Bronchial epithelial cell (primary cell): ENCODE data around the gene SP2. TPM values are rescaled to one million over a fixed set of nuclear protein-coding genes. Genes with fewer than 3 reads are reported as not detected.

Experiments used
- DNase-seq: peaks from one replicate; pipeline ENCODE4 v3.0.0-alpha.2; 2010; ENCODE audit warnings: low read depth
- FAIRE-seq: peaks from 2 replicates; lab custom pipeline; 2011; peaks lifted over from hg19 to GRCh38; lab: Jason Lieb, UNC
- H3K27me3 ChIP-seq: 2 replicates; pipeline ENCODE4 v1.5.1; 2011; ENCODE audit warnings: low read length; ENCODE audit not compliant: control insufficient read depth, insufficient read depth
- H3K36me3 ChIP-seq: 2 replicates; pipeline ENCODE4 v1.5.1; 2011; ENCODE audit warnings: low read length; ENCODE audit not compliant: control insufficient read depth, insufficient read depth
- H3K4me3 ChIP-seq: 2 replicates; pipeline ENCODE4 v1.5.1; 2011; ENCODE audit warnings: mild to moderate bottlenecking, low read depth, low read length, control low read depth
- total RNA-seq: library from RNA; depleted of rRNA; stranded (reverse); fragments of >200 nt; gene quantifications from 2 replicates; pipeline ENCODE4 v1.2.1, GENCODE V29; 2014
- TF ChIP-seq, protein P1 (sequence below): IDR thresholded peaks from 2 replicates; pipeline ENCODE4 v1.5.1; 2011; ENCODE audit warnings: mild to moderate bottlenecking, moderate library complexity, low read length, control low read depth, inconsistent platforms; ENCODE audit not compliant: insufficient read depth, severe bottlenecking

SP2 gene
- total RNA-seq, 1 donor from 2014 or later = 1.1 TPM

DNA sequence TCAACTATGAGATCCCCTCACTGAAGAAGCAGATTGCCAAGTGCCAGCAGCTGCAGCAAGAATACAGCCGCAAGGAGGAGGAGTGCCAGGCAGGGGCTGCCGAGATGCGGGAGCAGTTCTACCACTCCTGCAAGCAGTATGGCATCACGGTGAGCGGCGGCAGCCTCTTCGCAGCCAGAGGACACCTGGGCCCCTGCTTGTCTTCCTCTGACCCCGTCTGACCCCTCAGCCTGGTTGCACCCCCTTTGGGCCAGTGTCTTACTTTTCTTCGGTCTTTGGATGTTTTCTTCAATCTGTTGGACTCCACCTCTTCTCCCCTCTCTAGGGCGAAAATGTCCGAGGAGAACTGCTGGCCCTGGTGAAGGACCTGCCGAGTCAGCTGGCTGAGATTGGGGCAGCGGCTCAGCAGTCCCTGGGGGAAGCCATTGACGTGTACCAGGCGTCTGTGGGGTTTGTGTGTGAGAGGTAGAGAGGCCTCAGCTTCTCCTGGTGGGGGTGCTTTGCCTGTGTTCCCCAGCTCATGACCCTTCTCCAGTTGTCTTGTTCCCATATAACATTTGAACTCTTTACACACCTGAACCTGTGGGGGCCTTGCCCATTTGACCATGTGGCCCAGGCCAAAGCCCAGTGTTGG lies 79.3 kb downstream of the SP2 start:
- no peak for FAIRE-seq
- H3K4me3 ChIP-seq = no peak overlapping the region
- H3K27me3 ChIP-seq = no peaks in the 10 kb centered on the region
- peaks cover 23% of the 10 kb centered on the region for H3K36me3 ChIP-seq
- TF ChIP-seq, protein P1, sequence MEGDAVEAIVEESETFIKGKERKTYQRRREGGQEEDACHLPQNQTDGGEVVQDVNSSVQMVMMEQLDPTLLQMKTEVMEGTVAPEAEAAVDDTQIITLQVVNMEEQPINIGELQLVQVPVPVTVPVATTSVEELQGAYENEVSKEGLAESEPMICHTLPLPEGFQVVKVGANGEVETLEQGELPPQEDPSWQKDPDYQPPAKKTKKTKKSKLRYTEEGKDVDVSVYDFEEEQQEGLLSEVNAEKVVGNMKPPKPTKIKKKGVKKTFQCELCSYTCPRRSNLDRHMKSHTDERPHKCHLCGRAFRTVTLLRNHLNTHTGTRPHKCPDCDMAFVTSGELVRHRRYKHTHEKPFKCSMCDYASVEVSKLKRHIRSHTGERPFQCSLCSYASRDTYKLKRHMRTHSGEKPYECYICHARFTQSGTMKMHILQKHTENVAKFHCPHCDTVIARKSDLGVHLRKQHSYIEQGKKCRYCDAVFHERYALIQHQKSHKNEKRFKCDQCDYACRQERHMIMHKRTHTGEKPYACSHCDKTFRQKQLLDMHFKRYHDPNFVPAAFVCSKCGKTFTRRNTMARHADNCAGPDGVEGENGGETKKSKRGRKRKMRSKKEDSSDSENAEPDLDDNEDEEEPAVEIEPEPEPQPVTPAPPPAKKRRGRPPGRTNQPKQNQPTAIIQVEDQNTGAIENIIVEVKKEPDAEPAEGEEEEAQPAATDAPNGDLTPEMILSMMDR = no peak
- DNase-seq = no peak

GRCh38 chr17:47975823-47976205 lies 79.8 kb downstream of the SP2 start:
- H3K36me3 ChIP-seq = peaks cover 25% of the 10 kb centered on the region
- TF ChIP-seq, protein P1 = no peak
- no peak for FAIRE-seq
- no peak overlapping the region for H3K4me3 ChIP-seq
- no peaks in the 10 kb centered on the region for H3K27me3 ChIP-seq
- no peak for DNase-seq

GRCh38 chr17:47978324-47978723 lies 82.3 kb downstream of the SP2 start:
- no peak overlapping the region for H3K4me3 ChIP-seq
- DNase-seq = peak; percentile 28
- peaks cover 25% of the 10 kb centered on the region for H3K36me3 ChIP-seq
- TF ChIP-seq, protein P1 = peak; percentile 78
- no peaks in the 10 kb centered on the region for H3K27me3 ChIP-seq
- no peak for FAIRE-seq

Other genes with a start within 250 kb of the SP2 start
- gene KPNB1, start 246.3 kb upstream of the SP2 start, total RNA-seq = 211 and 279 TPM in 2 replicates
- gene TBKBP1, start 202.1 kb upstream of the SP2 start, total RNA-seq = 6.3 and 9.1 TPM in 2 replicates
- not detected in 2 replicates for gene TBX21, start 163.0 kb upstream of the SP2 start, total RNA-seq
- gene OSBPL7, start 74.4 kb upstream of the SP2 start, total RNA-seq = 1.3 and 1.5 TPM in 2 replicates
- gene MRPL10, start 64.7 kb upstream of the SP2 start, total RNA-seq = 9.6 and 14.0 TPM in 2 replicates
- not detected in 2 replicates for gene LRRC46, start 64.6 kb upstream of the SP2 start, total RNA-seq
- gene SCRN2, start 55.0 kb upstream of the SP2 start, total RNA-seq = 23.7 and 28.2 TPM in 2 replicates
- gene SP6, start 45.1 kb upstream of the SP2 start, total RNA-seq = 0.79 and 2.4 TPM in 2 replicates
- gene PNPO, start 45.3 kb downstream of the SP2 start, total RNA-seq = 23.7 and 25.3 TPM in 2 replicates
- 1.6 and 9.1 TPM in 2 replicates for gene PRR15L, start 61.6 kb downstream of the SP2 start, total RNA-seq
- 77.1 and 89.8 TPM in 2 replicates for gene CDK5RAP3, start 74.9 kb downstream of the SP2 start, total RNA-seq
- gene COPZ2, start 141.6 kb downstream of the SP2 start, total RNA-seq = 8.2 and 21.4 TPM in 2 replicates
- gene NFE2L1, start 152.1 kb downstream of the SP2 start, total RNA-seq = 84.2 and 176 TPM in 2 replicates
- 22.1 and 27.5 TPM in 2 replicates for gene CBX1, start 205.2 kb downstream of the SP2 start, total RNA-seq
- gene SNX11, start 211.5 kb downstream of the SP2 start, total RNA-seq = 14.7 and 22.7 TPM in 2 replicates